ENCODE results near the gene CTNNA2. TPM values are rescaled to one million over a fixed set of nuclear protein-coding genes. Genes with fewer than 3 reads are reported as not detected.
A peak's percentile ranks its signal among the peaks of the same experiment; 100 is the strongest.

CTNNA2 gene
- polyA plus RNA-seq, 2 of the 4 experiments (the other 2 are of a cell fraction) = 0.50 to 0.94 TPM

DNA sequence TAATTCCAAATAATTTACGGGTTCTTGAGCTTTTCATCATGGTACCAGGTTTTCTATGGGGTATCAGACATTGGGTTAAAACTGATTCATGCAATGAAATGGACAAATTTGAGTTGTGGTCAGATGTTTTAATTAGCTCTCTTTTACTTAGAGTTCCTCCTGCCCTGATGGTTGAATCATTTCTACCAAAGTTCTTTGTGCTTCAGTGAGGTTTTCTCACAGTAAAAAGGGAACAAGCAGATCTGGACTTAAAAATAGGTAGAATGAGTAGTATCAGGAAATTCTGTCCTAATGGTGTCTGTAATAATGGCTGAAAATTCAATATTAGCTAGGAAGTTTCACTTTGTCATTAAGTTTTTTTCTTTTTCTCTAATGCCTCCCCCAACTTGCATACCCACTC lies 951.4 kb downstream of the CTNNA2 start:
- POLR2A ChIA-PET = no interaction called here
- 0% methylated on average over 1 of the region's 1 CpG for WGBS (ENCODE audit: missing lambda C conversion rate)

DNA sequence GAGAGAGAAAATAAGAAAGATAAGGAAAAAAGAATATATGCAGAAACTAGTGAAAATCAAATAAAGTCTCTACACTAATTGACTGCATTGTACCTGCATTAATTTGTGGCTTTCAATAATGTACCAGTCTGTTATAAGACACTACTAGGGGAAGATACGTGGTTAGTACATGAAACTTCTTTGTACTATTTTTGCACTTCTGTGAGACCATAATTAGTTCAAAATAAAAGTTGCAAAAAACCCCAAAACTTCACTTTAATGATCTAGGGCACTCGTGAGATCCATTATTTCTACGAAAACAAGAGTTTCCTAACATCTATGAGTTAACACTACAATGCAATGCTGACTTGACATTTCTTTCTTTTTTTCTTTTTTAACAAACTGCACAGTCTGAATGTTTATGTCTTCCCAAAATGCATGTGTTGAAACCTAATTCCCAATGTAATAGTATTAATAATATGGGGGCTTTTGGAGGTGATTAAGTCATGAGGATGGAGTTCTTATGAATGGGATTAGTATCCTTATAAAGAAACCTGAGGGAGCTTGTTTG lies 954.5 kb downstream of the CTNNA2 start:
- 4% methylated on average over 3 of the region's 3 CpGs for WGBS (ENCODE audit: missing lambda C conversion rate)
- CTCF ChIA-PET = no interaction called here
- POLR2A ChIA-PET = no interaction called here

More for the DNA sequence above, 951.4 kb downstream of the CTNNA2 start:
- Histone ChIP-seq H3K4me3 (no peak overlapping the region), H3K9me3 (peaks cover 4% of the 10 kb centered on the region; the same call in 1 of the 3 replicates), H3K4me2 (no peak overlapping the region), H3K27ac (no peak overlapping the region), H3K4me1 (no peaks in the 10 kb centered on the region)
- DNase-seq (ENCODE audit: low read depth in 1 of 2, low spot score in 1 of 2) (no peak), ATAC-seq (no peak), FAIRE-seq (no peak)
- CTCF ChIA-PET = interaction anchor here (0.9 kb wide), 1 partner anchor 16 kb away, joined by 4 read pairs; no protein-coding TSS in a partner anchor
- TF ChIP-seq HDAC2 (IDR thresholded peaks at IDR 0.05) = no peak
- TF ChIP-seq, protein P1, sequence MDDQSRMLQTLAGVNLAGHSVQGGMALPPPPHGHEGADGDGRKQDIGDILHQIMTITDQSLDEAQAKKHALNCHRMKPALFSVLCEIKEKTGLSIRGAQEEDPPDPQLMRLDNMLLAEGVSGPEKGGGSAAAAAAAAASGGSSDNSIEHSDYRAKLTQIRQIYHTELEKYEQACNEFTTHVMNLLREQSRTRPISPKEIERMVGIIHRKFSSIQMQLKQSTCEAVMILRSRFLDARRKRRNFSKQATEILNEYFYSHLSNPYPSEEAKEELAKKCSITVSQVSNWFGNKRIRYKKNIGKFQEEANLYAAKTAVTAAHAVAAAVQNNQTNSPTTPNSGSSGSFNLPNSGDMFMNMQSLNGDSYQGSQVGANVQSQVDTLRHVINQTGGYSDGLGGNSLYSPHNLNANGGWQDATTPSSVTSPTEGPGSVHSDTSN (IDR thresholded peaks at IDR 0.05) = no peak
- TF ChIP-seq, protein P2, sequence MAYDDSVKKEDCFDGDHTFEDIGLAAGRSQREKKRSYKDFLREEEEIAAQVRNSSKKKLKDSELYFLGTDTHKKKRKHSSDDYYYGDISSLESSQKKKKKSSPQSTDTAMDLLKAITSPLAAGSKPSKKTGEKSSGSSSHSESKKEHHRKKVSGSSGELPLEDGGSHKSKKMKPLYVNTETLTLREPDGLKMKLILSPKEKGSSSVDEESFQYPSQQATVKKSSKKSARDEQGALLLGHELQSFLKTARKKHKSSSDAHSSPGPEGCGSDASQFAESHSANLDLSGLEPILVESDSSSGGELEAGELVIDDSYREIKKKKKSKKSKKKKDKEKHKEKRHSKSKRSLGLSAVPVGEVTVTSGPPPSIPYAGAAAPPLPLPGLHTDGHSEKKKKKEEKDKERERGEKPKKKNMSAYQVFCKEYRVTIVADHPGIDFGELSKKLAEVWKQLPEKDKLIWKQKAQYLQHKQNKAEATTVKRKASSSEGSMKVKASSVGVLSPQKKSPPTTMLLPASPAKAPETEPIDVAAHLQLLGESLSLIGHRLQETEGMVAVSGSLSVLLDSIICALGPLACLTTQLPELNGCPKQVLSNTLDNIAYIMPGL (CRISPR knock-in tag; IDR thresholded peaks at IDR 0.05; ENCODE audit: borderline replicate concordance) = no peak
- no peak for TF ChIP-seq KDM5A (IDR thresholded peaks at IDR 0.05)
- TF ChIP-seq HOXB13 (CRISPR knock-in tag; IDR thresholded peaks at IDR 0.05; ENCODE audit: low read depth) = no peak
- TF ChIP-seq SREBF2 (IDR thresholded peaks at IDR 0.05) = no peak
- TF ChIP-seq, protein P3, sequence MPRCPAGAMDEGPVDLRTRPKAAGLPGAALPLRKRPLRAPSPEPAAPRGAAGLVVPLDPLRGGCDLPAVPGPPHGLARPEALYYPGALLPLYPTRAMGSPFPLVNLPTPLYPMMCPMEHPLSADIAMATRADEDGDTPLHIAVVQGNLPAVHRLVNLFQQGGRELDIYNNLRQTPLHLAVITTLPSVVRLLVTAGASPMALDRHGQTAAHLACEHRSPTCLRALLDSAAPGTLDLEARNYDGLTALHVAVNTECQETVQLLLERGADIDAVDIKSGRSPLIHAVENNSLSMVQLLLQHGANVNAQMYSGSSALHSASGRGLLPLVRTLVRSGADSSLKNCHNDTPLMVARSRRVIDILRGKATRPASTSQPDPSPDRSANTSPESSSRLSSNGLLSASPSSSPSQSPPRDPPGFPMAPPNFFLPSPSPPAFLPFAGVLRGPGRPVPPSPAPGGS (IDR thresholded peaks at IDR 0.05) = no peak
- no peak for TF ChIP-seq POLR2A (IDR thresholded peaks at IDR 0.05; ENCODE audit: low read length)
- no peak for TF ChIP-seq CBX8 (IDR thresholded peaks at IDR 0.05)

DNA sequence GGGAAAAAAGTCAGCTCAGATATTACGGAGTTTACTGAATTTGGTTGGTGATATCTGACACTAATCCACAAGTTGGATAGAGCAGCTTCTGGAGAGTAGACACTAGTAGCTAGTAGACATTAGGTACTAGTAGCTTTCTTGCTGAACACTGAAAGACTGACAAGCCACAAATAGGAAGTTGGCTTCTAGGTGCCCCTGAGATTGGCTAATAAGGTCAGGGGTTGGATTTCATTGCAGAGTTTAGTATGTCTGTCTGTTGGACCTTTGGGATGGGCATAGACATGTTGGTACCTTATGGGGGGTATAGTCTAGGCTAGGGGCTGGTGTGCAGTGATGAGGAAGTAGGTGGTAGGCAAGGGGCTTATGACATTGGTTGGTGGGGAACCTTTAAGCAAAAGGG lies 956.6 kb downstream of the CTNNA2 start:
- 11% methylated on average over 1 of the region's 1 CpG for WGBS (ENCODE audit: missing lambda C conversion rate)

More for the DNA sequence above, 954.5 kb downstream of the CTNNA2 start:
- ATAC-seq (no peak), FAIRE-seq (no peak), DNase-seq (ENCODE audit: low read depth in 1 of 2, low spot score in 1 of 2) (no peak)
- no peak overlapping the region for H3K4me2 ChIP-seq
- no peaks in the 10 kb centered on the region for H3K4me1 ChIP-seq
- H3K27ac ChIP-seq = no peak overlapping the region
- peaks cover 4% of the 10 kb centered on the region; the same call in 1 of the 3 replicates for H3K9me3 ChIP-seq
- no peak overlapping the region for H3K4me3 ChIP-seq
- TF ChIP-seq HOXB5 (CRISPR knock-in tag; IDR thresholded peaks at IDR 0.05) (no peak), MAFK (IDR thresholded peaks at IDR 0.05; ENCODE audit: partially characterized antibody) (peak; percentile 80)
- TF ChIP-seq, protein P4, sequence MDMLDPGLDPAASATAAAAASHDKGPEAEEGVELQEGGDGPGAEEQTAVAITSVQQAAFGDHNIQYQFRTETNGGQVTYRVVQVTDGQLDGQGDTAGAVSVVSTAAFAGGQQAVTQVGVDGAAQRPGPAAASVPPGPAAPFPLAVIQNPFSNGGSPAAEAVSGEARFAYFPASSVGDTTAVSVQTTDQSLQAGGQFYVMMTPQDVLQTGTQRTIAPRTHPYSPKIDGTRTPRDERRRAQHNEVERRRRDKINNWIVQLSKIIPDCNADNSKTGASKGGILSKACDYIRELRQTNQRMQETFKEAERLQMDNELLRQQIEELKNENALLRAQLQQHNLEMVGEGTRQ (IDR thresholded peaks at IDR 0.05) = no peak

More for the DNA sequence above, 956.6 kb downstream of the CTNNA2 start:
- Histone ChIP-seq H3K4me3 (no peak overlapping the region), H3K4me2 (no peak overlapping the region), H3K4me1 (no peaks in the 10 kb centered on the region), H3K9me3 (peaks cover 8% of the 10 kb centered on the region; the same call in 1 of the 3 replicates), H3K27ac (no peak overlapping the region)
- CTCF ChIA-PET = no interaction called here
- FAIRE-seq (no peak), DNase-seq (ENCODE audit: low read depth in 1 of 2, low spot score in 1 of 2) (no peak), ATAC-seq (no peak)
- no peak for TF ChIP-seq BHLHE40 (IDR thresholded peaks at IDR 0.05; ENCODE audit: low read depth, low read length)
- no peak for TF ChIP-seq RFX5 (IDR thresholded peaks at IDR 0.05)
- TF ChIP-seq ZSCAN20 (CRISPR knock-in tag; IDR thresholded peaks at IDR 0.05) = no peak
- TF ChIP-seq, protein P5, sequence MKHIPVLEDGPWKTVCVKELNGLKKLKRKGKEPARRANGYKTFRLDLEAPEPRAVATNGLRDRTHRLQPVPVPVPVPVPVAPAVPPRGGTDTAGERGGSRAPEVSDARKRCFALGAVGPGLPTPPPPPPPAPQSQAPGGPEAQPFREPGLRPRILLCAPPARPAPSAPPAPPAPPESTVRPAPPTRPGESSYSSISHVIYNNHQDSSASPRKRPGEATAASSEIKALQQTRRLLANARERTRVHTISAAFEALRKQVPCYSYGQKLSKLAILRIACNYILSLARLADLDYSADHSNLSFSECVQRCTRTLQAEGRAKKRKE (CRISPR knock-in tag; IDR thresholded peaks at IDR 0.05; ENCODE audit: low read depth) = no peak
- TF ChIP-seq CBX8 (IDR thresholded peaks at IDR 0.05) = no peak
- TF ChIP-seq FOSL2 (IDR thresholded peaks at IDR 0.05) = no peak
- no peak for TF ChIP-seq FOSL2 (CRISPR knock-in tag; IDR thresholded peaks at IDR 0.05)
- TF ChIP-seq, protein P6, sequence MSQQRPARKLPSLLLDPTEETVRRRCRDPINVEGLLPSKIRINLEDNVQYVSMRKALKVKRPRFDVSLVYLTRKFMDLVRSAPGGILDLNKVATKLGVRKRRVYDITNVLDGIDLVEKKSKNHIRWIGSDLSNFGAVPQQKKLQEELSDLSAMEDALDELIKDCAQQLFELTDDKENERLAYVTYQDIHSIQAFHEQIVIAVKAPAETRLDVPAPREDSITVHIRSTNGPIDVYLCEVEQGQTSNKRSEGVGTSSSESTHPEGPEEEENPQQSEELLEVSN (IDR thresholded peaks at IDR 0.05; ENCODE audit: borderline replicate concordance, low read depth) = no peak
- POLR2A ChIA-PET = no interaction called here

Measured in A549 (cell line).